HG02763 (cell line): ENCODE data around the gene ABCC3.

Experiments
- ATAC-seq: cut with Tn5 transposase; IDR thresholded peaks from one replicate; pipeline ENCODE4 v1.9.1; 2021; ENCODE audit warnings: mild to moderate bottlenecking, moderate library complexity; ENCODE audit not compliant: unreplicated experiment

ABCC3 gene

GRCh38 chr17:50683434-50684287 is 49.0 kb downstream of the ABCC3 start:
- no peak for ATAC-seq

GRCh38 chr17:50684288-50684611 is 49.6 kb downstream of the ABCC3 start:
- ATAC-seq: no peak

GRCh38 chr17:50684612-50685333 is 50.1 kb downstream of the ABCC3 start:
- no peak for ATAC-seq

GRCh38 chr17:50685334-50685665 is 50.6 kb downstream of the ABCC3 start:
- ATAC-seq: no peak

- no peak for ATAC-seq
These were observed 51.2 kb downstream of the ABCC3 start for GRCh38 chr17:50685691-50686493.

DNA sequence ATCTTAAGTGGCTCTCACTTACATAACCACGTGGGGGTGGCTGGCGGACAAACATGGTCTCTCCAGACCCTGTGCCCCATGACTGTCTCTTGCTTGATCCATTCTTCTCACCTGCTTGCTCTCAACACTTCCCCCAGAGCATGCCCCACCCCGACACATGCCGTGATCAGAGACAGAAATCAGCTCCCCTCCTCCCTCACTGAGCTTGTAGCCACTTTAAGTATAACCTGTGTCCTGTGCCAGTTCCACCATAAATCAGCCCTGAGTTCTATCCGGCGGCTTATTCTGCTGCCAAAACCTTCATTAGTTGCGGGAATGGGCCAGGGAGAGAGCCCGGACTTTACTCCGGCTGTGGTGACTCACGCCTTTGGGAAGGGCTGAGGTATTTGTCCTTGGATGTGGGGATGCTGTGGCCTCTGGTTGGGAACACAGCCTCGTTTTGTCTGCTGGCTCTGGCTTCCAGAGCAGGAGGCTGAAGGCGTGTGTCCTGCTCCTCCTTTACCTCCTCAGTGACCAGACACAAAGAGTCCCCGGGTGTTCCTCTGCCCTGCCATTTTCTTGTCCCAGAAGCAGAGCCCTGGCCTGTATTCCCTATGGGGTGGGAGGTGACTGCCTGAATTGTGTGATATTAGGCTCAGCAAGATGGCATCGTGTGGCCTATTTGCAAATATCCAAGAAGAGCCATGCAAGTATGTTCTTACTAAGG is 52.0 kb downstream of the ABCC3 start:
- no peak for ATAC-seq

DNA sequence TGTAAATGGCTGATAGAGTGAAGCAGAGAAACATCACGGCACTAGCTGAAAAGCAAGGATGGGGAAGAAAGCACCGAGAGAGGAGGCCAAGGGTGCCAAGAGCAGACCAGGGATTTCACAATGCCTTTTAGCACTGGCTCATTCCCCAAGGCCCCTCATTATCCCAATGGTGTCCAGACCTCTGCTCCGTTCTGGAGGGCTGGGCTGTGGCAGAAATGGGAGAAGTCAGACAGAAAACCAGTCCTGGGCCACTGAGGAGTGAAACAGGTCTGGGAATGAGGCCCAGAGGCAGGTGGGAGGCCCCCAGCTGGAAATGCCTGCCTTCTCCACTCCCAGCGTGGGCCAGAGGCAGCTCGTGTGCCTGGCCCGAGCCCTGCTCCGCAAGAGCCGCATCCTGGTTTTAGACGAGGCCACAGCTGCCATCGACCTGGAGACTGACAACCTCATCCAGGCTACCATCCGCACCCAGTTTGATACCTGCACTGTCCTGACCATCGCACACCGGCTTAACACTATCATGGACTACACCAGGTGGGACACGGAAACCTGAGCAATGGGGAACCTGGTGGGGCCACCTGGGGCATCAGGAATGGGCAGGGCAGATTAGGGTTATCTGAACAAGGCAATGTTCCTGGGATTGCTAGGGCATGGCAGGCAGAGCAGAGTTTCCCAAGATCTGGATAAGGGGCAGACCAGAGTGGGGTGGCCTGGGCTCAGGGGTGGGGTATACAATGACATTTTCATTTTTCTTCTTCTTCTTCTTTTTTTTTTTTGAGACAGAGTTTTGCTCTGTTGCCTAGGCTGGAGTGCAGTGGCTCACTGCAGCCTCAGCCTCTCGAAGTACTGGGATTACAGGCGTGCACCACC is 52.8 kb downstream of the ABCC3 start:
- no peak for ATAC-seq

DNA sequence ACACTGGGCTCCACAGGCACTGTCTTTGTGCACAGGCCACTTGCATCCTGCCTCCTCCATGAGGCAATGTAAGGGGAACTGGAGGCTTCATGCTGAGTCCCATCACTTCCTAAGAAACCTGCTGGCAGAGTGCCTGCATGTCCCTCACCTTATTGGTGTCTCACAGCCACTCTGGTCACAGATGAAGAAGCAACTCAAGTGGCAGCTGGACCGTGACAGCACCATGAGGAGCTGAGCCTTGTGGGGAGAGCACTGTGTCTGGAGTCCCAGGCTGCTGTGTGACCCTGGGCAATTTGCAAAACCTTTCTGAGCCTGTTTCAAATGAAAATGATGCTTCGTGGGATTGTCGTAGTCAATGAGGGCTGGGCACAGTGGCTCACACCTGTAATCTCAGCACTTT is 53.6 kb downstream of the ABCC3 start:
- no peak for ATAC-seq

- no peak for ATAC-seq
These were observed 54.6 kb downstream of the ABCC3 start for GRCh38 chr17:50689251-50689650.

DNA sequence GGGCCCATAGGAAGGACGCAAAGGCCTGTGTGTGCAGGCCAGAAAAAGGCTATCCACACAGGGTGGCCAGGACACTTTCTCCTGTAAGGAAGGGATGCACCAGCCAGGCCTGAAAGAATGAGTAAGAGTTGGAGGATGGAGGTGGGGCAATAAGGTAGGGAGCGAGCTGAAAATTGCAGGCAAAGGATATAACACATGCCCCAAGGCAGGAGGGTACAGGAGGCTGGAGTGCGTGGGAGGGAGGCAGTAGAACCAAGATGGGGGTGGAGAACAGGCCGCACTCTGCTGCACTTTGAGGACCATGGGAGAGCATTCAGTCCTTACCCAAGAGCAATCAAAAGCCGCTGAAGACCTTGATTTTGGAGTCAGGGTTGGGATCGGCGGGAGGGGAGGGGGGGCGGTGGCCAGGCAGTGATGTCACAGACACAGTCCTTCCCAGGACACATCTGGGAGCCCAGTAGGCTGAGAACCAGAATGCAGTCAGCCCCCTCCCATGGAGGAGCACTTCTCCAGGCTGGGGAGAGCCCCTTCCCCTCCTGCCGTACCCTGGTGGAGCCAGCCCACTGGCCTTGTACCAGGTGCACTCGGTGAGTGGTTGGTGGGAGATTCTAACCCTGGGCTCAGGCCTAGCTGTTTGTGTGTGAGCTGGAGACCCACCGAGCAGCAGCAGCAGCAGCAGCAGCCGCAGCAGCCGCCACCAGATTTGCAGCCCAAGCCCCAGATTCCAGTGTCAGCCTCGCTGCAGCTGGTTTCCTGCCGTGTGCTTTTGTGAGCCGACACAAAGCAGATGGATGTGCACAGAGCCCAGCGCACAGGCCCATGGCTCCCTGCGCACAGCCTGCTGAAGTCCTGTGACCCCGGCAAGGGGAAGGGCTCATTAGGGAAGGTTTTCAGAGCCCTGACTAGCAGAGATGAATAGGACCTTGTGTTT is 55.5 kb downstream of the ABCC3 start:
- no peak for ATAC-seq

- ATAC-seq: no peak
These were observed 56.3 kb downstream of the ABCC3 start for GRCh38 chr17:50690887-50691549.

DNA sequence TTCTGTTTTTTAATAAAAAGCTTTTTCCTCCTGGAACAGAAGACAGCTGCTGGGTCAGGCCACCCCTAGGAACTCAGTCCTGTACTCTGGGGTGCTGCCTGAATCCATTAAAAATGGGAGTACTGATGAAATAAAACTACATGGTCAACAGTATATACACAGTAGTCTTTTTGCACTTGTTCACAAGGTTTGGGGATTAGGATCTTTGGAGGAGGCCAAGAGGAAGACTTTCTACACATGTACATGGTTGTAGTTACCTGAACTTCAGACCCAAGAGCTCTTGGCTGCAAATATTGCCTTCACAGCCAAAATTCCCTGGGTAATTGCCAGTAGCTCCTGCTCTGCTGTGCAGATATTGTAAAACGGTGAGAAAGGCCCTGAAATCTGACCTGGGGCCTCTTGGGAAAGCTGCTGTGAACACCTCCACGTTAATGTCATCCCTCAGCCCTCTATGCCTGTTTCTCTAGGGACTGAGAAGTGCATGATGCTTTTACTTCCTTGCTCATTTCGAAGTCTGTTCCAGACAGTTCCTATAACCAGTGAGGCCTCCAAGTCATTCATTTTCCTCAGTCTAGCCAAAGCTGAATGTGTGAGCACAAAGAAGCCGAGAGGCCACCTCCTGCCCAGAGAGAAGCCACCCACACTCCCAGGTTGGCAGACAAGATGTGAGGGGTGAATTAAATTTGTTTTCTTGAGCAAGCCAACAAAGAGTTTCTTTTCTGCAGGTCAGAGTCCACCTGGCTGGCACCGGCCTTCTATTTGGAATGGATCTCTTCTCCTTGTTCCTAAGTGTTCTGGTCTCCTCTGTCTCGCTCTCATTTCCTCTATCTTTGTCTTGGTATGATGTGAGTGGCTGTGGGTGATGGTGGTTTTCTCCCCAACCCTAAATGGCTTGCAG is 57.1 kb downstream of the ABCC3 start:
- no peak for ATAC-seq

GRCh38 chr17:50692448-50693035 is 57.9 kb downstream of the ABCC3 start:
- ATAC-seq: no peak

- ATAC-seq: no peak
These were observed 58.5 kb downstream of the ABCC3 start for GRCh38 chr17:50693036-50693682.

DNA sequence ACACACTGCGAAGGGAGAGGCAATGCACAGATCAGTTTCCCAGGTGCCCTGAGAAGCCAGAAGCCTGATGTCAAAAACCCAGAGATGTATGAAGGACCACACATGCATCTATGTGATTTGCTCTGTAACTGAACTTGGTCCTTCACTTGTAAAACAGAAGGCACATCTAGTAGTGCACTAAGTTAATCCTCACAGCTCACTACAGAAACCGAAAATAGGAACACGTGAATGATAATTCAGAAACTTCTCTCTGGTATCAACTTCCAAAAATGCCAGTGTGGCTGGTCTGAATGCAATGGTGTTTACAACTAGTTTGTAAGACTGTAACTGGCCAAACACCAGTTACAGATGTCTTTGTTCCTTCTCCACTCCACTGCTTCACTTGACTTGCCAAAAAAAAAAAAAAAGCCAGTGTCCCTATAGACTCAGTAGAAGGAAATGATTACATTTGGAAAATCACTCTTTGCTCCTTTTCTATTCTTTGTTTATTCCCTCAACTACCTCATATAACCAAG is 61.7 kb downstream of the ABCC3 start:
- ATAC-seq: no peak

DNA sequence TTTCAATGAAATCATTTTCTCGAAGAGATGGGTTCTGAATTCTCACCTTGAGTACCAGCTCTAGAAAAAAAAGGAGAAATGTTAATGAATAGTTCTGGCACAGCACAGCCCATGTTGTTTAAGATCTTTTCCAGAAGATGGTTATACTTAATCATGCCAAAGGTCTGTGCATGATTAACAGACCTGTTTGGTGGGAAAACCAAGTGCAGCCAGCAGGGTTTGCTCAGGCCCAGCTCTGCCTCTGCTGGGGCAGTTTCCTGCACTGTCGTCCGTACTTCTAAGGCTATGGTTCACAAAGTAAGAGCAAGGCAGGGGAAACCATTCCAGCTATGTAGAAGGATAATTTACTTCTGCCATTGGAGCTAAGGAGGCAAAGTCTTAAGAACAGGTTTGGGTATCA is 62.4 kb downstream of the ABCC3 start:
- ATAC-seq: no peak
